NCI-H69 (cell line): ENCODE results near the gene PNPLA7.
"Not testable (repeated sequence)": the region's sequence is repeated elsewhere in the genome, so short reads cannot be mapped to it uniquely, and the experiment has no call there.

Source experiments
- DNase-seq: peaks from one replicate; lab custom pipeline; 2025; lab: John Stamatoyannopoulos, UW

PNPLA7 gene

GRCh38 chr9:137478962-137479861, 71.0 kb downstream of the PNPLA7 start:
- DNase-seq: no peak

GRCh38 chr9:137478613-137478961, 71.6 kb downstream of the PNPLA7 start:
- DNase-seq: no peak

GRCh38 chr9:137477778-137478612, 72.2 kb downstream of the PNPLA7 start:
- DNase-seq: no peak

- no peak for DNase-seq
Observed at GRCh38 chr9:137476856-137477255, 73.3 kb downstream of the PNPLA7 start.

GRCh38 chr9:137475666-137476065, 74.5 kb downstream of the PNPLA7 start:
- no peak for DNase-seq

GRCh38 chr9:137474271-137474670, 75.9 kb downstream of the PNPLA7 start:
- DNase-seq: no peak

GRCh38 chr9:137470785-137471184, 79.4 kb downstream of the PNPLA7 start:
- no peak for DNase-seq

GRCh38 chr9:137467896-137468295, 82.3 kb downstream of the PNPLA7 start:
- DNase-seq: no peak

- DNase-seq: no peak
Observed at GRCh38 chr9:137467161-137467581, 83.0 kb downstream of the PNPLA7 start.

- not testable (repeated sequence) for DNase-seq
Observed at GRCh38 chr9:137466389-137467085, 83.7 kb downstream of the PNPLA7 start.

- no peak for DNase-seq
Observed at GRCh38 chr9:137465720-137466388, 84.3 kb downstream of the PNPLA7 start.

- DNase-seq: no peak
Observed at GRCh38 chr9:137465000-137465719, 85.0 kb downstream of the PNPLA7 start.

GRCh38 chr9:137464291-137464999, 85.8 kb downstream of the PNPLA7 start:
- DNase-seq: no peak

GRCh38 chr9:137463931-137464290, 86.3 kb downstream of the PNPLA7 start:
- DNase-seq: no peak

GRCh38 chr9:137462986-137463930, 86.9 kb downstream of the PNPLA7 start:
- DNase-seq: peak; percentile 86

- no peak for DNase-seq
Observed at GRCh38 chr9:137462396-137462985, 87.7 kb downstream of the PNPLA7 start.

GRCh38 chr9:137461663-137462395, 88.4 kb downstream of the PNPLA7 start:
- peak; percentile 82 for DNase-seq

GRCh38 chr9:137461316-137461662, 88.9 kb downstream of the PNPLA7 start:
- DNase-seq: no peak
